ENCODE data around the gene COL21A1.

COL21A1 gene

GRCh38 chr6:56187686-56188085, 59.7 kb downstream of the COL21A1 start:
- DNase-seq (ENCODE audit: low read depth), result no peak

- no peak for DNase-seq (ENCODE audit: low read depth)
Measured at GRCh38 chr6:56176741-56177140, 70.6 kb downstream of the COL21A1 start.

- DNase-seq (ENCODE audit: low read depth), result no peak
Measured at GRCh38 chr6:56173228-56173627, 74.2 kb downstream of the COL21A1 start.

GRCh38 chr6:56172144-56172543, 75.2 kb downstream of the COL21A1 start:
- no peak for DNase-seq (ENCODE audit: low read depth)

GRCh38 chr6:56169366-56169765, 78.0 kb downstream of the COL21A1 start:
- DNase-seq (ENCODE audit: low read depth), result no peak

GRCh38 chr6:56168596-56168995, 78.8 kb downstream of the COL21A1 start:
- DNase-seq (ENCODE audit: low read depth), result no peak

GRCh38 chr6:56162081-56162480, 85.3 kb downstream of the COL21A1 start:
- DNase-seq (ENCODE audit: low read depth), result no peak

GRCh38 chr6:56160489-56160888, 86.9 kb downstream of the COL21A1 start:
- no peak for DNase-seq (ENCODE audit: low read depth)

- no peak for DNase-seq (ENCODE audit: low read depth)
Measured at GRCh38 chr6:56158571-56158970, 88.8 kb downstream of the COL21A1 start.

GRCh38 chr6:56156643-56157042, 90.7 kb downstream of the COL21A1 start:
- no peak for DNase-seq (ENCODE audit: low read depth)

GRCh38 chr6:56155634-56156141, 91.7 kb downstream of the COL21A1 start:
- DNase-seq (ENCODE audit: low read depth), result no peak

GRCh38 chr6:56154076-56154475, 93.3 kb downstream of the COL21A1 start:
- DNase-seq (ENCODE audit: low read depth), result no peak

- DNase-seq (ENCODE audit: low read depth), result no peak
Measured at GRCh38 chr6:56152611-56153010, 94.8 kb downstream of the COL21A1 start.

- DNase-seq (ENCODE audit: low read depth), result no peak
Measured at GRCh38 chr6:56151609-56152224, 95.7 kb downstream of the COL21A1 start.

- no peak for DNase-seq (ENCODE audit: low read depth)
Measured at GRCh38 chr6:56148488-56149186, 98.7 kb downstream of the COL21A1 start.

- DNase-seq (ENCODE audit: low read depth), result no peak
Measured at GRCh38 chr6:56147766-56148165, 99.6 kb downstream of the COL21A1 start.

GRCh38 chr6:56146086-56146485, 101.3 kb downstream of the COL21A1 start:
- no peak for DNase-seq (ENCODE audit: low read depth)

GRCh38 chr6:56145616-56146015, 101.8 kb downstream of the COL21A1 start:
- no peak for DNase-seq (ENCODE audit: low read depth)

- DNase-seq (ENCODE audit: low read depth), result no peak
Measured at GRCh38 chr6:56144538-56145324, 102.6 kb downstream of the COL21A1 start.

GRCh38 chr6:56143796-56144195, 103.6 kb downstream of the COL21A1 start:
- DNase-seq (ENCODE audit: low read depth), result no peak

- no peak for DNase-seq (ENCODE audit: low read depth)
Measured at GRCh38 chr6:56140090-56140489, 107.3 kb downstream of the COL21A1 start.

GRCh38 chr6:56115715-56116114, 131.7 kb downstream of the COL21A1 start:
- DNase-seq (ENCODE audit: low read depth), result no peak

GRCh38 chr6:56109149-56109548, 138.2 kb downstream of the COL21A1 start:
- DNase-seq (ENCODE audit: low read depth), result no peak
